ENCODE measurements around the gene ARHGAP44.
"Not testable (repeated sequence)": the region's sequence is repeated elsewhere in the genome, so short reads cannot be mapped to it uniquely, and the experiment has no call there.

The ARHGAP44 gene

DNA sequence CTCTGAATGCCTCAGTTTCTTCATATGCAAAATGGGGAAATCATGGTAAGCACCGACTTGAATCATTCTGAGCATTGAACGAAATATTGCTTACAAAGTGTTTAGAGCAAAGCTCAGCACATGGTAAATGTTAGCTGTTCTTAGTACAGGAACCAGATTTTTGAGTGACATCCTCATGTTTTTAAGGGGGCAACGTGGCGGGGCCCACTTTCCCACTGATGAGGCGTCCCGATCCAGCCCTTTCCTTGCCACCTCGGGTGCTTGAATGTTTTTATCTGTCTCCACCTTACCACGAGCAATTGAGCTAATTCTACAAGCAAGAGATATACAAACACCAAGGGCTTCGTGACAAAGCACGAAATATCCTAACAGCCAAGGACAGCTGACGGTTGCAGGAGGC lies 178.7 kb downstream of the ARHGAP44 start:
- no peak for DNase-seq

GRCh38 chr17:12973496-12974004 lies 184.3 kb downstream of the ARHGAP44 start:
- DNase-seq, result no peak

GRCh38 chr17:12974005-12974531 lies 184.8 kb downstream of the ARHGAP44 start:
- no peak for DNase-seq

DNA sequence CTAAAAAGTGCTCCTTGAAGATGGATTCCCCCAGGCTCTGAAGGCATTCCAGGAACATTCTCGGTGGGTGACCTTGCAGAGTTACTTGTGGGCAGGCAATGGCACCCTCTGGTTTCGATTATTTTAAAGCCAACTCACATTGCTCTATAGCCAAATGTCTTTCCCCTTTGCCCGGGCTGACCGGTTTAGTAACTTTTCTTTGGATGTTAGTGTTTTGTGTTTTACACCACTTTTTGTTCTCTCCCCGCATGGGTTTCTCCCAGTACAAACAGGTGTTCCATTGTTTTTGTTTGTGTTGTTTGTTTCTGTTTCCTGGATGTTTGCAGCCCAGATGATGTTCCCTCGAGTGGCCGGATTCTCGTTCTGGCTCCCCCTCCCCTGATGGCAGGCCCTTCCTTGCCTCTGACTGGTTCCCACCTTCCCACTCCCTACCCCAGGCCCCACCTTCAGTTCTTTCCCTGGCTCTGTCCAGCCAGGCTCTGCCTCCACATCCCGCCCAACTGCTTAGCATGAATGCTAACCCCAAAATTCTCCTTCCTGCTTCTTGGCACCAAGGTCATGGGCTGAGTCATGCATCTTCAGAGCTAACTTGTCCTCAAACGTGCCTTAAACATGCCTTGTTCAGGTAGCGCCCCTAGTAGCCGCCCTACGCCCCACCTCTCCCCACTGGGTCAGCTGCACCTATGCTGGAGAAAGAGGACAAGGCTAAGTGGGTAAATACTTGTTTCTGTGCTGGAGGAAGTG lies 187.9 kb downstream of the ARHGAP44 start:
- DNase-seq, result no peak

DNA sequence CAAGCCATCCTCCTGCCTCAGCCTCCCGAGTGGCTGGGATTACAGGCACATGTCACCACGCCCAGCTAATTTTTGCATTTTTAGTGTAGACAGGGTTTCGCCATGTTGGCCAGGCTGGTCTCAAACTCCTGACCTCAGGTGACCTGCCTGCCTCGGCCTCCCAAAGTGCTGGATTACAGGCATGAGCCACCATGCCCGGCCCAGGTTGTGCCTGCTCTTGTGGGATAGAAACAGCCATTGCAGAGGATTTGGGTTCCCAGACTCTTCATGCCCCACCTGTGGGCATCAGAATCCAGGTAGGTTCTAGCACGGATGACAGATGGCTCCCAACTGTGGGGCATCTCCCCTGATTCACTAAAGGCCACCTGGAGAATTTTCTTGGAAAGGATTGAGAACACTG lies 189.5 kb downstream of the ARHGAP44 start:
- DNase-seq, result not testable (repeated sequence)

DNA sequence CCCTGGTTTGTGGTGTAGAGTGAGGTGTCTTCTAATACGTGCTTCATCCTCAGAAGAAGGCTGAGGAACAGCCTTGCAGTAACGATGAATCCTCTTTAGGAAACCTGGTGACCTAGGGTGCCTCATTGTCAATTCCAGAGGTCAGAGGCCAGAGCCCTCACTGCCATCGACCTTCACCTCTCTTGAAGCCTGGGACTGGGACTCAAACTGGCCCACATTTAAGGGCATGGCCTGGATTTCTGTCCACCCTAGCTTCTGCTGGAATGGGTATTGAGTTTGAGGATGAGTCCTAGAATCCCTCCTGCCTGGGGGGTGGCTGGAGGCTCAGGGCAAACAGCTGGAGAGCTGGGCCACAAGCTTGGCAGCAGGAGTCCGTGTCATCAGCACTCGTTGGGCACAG lies 189.9 kb downstream of the ARHGAP44 start:
- no peak for DNase-seq

- DNase-seq, result no peak
Measured at GRCh38 chr17:12979826-12980500, 190.7 kb downstream of the ARHGAP44 start.

DNA sequence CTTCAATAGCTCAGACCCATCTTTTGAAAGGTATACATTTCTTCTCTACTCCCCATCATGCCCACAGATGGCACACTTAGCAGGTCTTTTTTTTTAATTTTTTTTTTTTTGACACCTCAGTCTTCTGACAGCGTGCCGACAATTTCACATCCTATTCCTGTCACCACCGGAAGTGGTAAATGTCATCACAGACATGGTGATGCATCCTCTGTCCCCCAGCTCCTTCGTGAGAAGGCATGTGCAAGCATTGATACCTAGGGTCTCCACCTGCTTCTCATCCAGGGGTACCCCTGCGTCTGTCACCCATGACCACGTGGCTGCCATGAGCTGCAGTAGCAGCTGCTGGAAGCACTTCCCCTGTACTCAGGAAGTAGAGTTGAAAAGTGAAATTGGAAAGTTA lies 192.9 kb downstream of the ARHGAP44 start:
- no peak for DNase-seq

DNA sequence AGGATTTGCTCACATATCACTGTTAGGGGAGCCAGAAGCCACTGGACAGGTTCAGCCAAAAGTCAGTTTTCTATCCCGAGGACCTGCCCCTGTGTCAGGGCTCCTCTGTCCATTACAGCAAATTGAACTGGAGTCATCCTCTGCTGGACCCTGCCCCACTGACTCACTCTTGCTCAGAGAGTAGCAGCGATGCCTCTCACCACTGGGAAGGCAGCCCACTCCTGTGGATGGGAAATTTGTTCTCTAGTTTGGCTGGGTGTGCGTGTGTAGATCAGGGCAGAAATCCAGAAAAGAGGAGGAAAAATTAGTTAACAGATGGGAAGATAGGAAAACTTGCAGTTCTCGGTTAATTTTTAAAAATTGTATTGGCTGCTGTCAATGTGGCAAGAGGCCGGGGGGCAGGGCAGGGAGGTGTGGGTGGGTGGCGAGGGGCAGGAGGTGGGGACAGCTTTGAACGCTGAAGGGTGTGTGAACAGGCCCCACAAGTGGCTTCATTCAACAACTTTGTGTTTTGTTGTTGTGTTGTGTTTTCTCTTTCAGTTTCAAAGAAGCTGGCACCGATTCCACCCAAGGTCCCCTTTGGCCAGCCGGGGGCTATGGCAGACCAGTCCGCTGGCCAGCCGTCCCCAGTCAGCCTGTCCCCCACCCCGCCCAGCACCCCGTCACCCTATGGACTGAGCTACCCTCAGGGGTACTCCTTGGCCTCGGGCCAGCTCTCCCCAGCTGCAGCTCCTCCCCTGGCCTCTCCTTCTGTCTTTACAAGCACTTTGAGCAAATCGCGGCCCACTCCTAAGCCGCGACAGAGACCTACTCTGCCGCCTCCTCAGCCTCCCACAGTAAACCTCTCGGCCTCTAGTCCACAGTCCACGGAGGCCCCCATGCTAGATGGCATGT lies 194.9 kb downstream of the ARHGAP44 start:
- no peak for DNase-seq

DNA sequence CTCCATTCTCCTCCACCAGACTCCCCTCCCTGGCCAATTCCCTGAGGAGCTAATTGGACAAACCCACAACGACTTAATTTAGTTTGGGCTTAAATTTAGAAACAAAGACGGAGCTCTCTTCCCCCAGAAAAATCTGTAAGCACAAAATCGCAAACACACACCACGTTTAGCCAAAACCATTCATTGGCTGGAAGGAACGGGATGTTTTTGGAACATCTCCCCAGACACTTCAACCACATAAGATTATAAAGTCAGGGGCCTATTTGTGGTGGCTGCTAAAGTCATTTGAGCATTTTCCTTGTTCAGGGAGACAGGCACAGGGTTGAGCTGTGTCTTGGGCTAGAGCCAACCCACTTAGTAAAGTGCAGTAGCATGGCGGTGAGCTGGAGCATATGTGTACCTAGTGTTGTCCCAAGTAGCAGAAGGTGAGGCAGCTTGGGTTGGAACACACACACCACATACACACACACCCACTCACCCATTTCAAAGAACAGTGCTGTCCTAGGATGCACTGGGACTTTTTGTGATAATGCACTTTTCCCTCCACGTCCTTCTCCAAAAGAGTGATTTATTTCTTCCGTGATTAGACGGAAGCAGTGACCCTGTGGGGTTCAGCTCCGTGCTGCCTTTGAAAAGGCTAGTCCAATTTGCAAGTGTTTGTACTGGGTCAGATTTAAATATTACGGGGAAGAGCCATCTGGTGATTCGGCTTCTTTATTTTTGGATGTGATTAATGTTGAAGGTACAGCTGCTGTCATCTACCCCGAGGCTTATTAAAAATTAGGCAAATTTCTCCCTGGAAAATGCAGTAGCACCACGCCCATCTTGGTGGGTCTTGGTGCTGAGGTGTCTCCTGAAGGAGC lies 196.4 kb downstream of the ARHGAP44 start:
- no peak for DNase-seq

- no peak for DNase-seq
Measured at GRCh38 chr17:12987120-12987519, 197.8 kb downstream of the ARHGAP44 start.

DNA sequence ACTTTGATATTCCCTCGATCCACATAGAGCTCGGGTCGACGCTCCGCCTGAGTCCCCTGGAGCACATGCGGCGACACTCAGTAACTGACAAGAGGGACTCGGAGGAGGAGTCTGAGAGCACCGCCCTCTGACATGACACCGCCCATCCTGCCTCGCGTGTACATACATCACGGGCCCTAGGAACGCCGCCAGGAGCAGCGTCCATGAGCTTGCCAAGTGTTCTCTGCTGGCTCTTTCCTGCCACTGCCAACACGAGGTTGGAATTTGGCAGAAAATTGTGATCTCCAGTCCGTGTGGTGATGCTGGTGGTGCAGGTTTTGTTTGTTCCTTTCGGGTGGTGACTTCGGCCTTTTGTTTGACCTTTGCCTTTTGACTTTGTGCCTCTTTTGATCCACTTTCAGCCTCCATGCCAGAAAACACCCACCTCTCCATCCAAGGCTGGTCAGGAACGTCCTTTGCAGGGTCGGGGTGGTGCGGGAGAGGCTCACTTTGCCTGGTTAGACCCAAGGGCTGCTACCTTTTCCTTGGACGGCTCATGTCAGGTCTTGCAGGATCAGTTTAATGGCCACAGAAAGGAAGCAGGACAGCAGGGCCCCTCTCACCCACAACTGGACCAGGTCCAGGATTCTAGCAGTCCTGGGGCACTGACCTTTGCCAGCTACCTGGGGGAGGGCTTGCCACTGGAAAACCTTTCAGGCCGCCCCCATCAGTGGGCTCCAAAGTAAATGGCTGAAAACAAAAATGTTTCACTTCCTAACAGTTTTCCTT lies 200.9 kb downstream of the ARHGAP44 start:
- no peak for DNase-seq

- no peak for DNase-seq
Measured at GRCh38 chr17:12990926-12991325, 201.6 kb downstream of the ARHGAP44 start.

GRCh38 chr17:12992676-12993075 lies 203.4 kb downstream of the ARHGAP44 start:
- no peak for DNase-seq

- DNase-seq, result no peak
Measured at GRCh38 chr17:12993631-12994030, 204.3 kb downstream of the ARHGAP44 start.

GRCh38 chr17:12994341-12995074 lies 205.2 kb downstream of the ARHGAP44 start:
- no peak for DNase-seq

DNA sequence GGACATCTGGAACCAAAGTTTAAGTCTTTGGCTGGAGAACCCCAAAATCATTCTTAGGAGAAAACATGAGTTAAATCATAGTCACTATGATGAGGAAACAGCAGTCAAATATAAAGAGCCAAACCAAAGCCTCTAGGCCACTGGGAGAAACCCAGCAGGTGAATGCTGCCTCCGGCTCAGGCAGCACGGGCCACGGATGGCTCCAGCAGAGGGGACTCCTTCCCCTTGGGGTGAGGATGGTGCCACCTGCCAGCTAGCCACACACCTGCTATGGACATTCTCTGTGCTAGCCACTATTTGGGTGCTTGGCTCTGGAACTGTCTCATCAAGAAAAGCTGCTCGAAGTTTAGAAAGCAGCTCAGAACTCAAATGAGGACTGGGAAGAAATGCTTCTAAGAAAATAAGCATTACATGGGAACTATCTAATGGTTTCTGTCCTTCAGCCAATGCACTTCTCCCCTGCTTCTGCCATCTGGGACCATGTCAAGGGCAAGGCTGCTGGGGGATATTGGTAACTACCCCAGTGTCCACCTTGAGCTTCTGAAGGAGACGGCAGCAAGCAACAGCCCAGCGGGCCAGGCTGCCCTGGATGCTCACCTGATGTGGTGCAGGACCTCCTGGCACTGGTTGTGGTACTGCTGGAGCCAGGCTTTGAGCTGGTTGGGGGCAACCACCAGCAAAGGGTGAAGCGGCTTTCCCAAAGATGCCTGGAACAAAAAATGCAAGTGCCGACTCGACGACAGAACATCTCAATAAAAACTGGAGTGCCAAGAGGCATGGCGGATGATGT lies 206.0 kb downstream of the ARHGAP44 start:
- DNase-seq, result no peak

- no peak for DNase-seq
Measured at GRCh38 chr17:12995896-12996295, 206.6 kb downstream of the ARHGAP44 start.

DNA sequence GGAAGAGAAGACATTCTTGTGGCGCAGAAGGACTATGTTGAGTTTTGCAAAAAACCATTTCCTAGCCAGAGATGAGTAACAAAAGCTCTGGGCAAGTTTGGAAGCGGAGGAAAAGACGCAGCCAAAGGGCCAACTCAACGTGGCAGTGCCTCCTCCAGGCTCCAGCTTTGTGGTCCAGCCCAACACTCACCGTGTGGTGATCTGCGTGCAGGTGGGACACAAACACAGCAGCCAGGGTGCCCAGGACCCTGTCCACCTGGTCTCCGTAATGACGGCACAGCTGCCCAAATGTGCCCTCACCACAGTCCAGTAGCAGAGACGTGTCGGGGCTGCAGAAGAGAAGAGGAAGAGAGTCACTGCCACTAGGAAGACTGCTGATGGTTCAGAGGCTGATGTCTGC lies 207.1 kb downstream of the ARHGAP44 start:
- no peak for DNase-seq

DNA sequence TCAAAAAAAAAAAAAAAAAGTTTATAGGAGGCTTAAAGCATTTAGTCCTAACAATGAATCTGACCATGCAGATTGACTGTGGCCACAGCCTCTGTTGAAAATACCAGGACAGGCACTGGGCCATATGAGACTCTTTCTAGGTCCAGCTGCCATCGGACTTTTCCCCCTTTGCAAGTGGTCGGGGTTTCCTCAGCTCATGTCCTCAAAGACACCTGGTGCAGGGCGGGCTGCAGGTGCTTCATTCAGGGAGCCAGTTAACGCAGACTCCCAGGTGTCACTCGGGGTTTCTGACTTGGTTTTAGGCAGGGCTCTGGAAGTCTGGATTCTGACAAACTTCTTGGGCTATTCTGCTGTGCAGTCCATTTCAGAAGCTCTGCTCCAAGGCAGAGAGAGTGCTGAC lies 207.6 kb downstream of the ARHGAP44 start:
- no peak for DNase-seq
